Muscle of back (tissue), 11 donors: ENCODE measurements around the gene ITPKB. TPM values are rescaled to one million over a fixed set of nuclear protein-coding genes. Genes with fewer than 3 reads are reported as not detected.
"Not testable (repeated sequence)": the region's sequence is repeated elsewhere in the genome, so short reads cannot be mapped to it uniquely, and the experiment has no call there.

Source experiments
- DNase-seq, 3 donors: peaks; one replicate each; pipeline versions ENCODE4 v3.0.0 to v3.0.0-alpha.2; 2013
- polyA plus RNA-seq, 10 donors: library from polyadenylated mRNA; unstranded; fragments of 120-200 nt; gene quantifications; one replicate each; pipeline ENCODE4 v1.2.1, GENCODE V29; 2013; ENCODE audit not compliant: insufficient read length in 10 of 10

The ITPKB gene
- polyA plus RNA-seq, 10 donors = 21.1 to 30.5 (median 24.7) TPM

GRCh38 chr1:226762055-226762454 is 23.0 kb upstream of the ITPKB start:
- DNase-seq = no peak

- no peak for DNase-seq
Measured at GRCh38 chr1:226761322-226761721, 22.2 kb upstream of the ITPKB start.

GRCh38 chr1:226754793-226755533 is 15.9 kb upstream of the ITPKB start:
- DNase-seq = no peak

- DNase-seq = no peak
Measured at GRCh38 chr1:226754097-226754496, 15.0 kb upstream of the ITPKB start.

- DNase-seq = no peak
Measured at GRCh38 chr1:226751703-226752102, 12.6 kb upstream of the ITPKB start.

- DNase-seq = no peak
Measured at GRCh38 chr1:226751214-226751613, 12.1 kb upstream of the ITPKB start.

GRCh38 chr1:226749467-226749866 is 10.4 kb upstream of the ITPKB start:
- no peak for DNase-seq

GRCh38 chr1:226748306-226748705 is 9.2 kb upstream of the ITPKB start:
- DNase-seq = no peak

- not testable (repeated sequence) for DNase-seq
Measured at GRCh38 chr1:226747519-226748263, 8.6 kb upstream of the ITPKB start.

- no peak for DNase-seq
Measured at GRCh38 chr1:226743259-226743658, 4.2 kb upstream of the ITPKB start.

- DNase-seq = no peak
Measured at GRCh38 chr1:226741009-226741408, 1.9 kb upstream of the ITPKB start.

- DNase-seq = no peak
Measured at GRCh38 chr1:226739696-226740065, 599 bp upstream of the ITPKB start.

GRCh38 chr1:226738421-226738994 is 574 bp downstream of the ITPKB start:
- DNase-seq = peak in 2 of 3 donors; percentile 45 to 82

GRCh38 chr1:226737819-226738420 is 1.2 kb downstream of the ITPKB start:
- peak; percentile 22 to 85 (median 45) for DNase-seq

GRCh38 chr1:226736908-226737818 is 1.9 kb downstream of the ITPKB start:
- peak in 1 of 3 donors; percentile 76 for DNase-seq

GRCh38 chr1:226736001-226736907 is 2.8 kb downstream of the ITPKB start:
- DNase-seq = no peak

GRCh38 chr1:226735576-226735975 is 3.5 kb downstream of the ITPKB start:
- DNase-seq = no peak

GRCh38 chr1:226734611-226735153 is 4.4 kb downstream of the ITPKB start:
- DNase-seq = peak in 1 of 3 donors; percentile 7

GRCh38 chr1:226733876-226734275 is 5.2 kb downstream of the ITPKB start:
- peak in 1 of 3 donors; percentile 1 for DNase-seq

- DNase-seq = no peak
Measured at GRCh38 chr1:226733304-226733703, 5.8 kb downstream of the ITPKB start.
